PC-9 (cell line): ENCODE data around the gene DSN1.

Experiments
- CTCF ChIP-seq: fragments of 200-600 bp; sonication (generic); conservative IDR thresholded peaks from 2 replicates; pipeline ENCODE4 v1.6.1; 2017; ENCODE audit warnings: mixed run types, antibody characterized with exemption, mild to moderate bottlenecking, moderate library complexity
- EZH2 ChIP-seq: fragments of 200-600 bp; sonication (generic); IDR thresholded peaks from 2 replicates; pipeline ENCODE4 v1.8.0; 2017; ENCODE audit warnings: antibody characterized with exemption, low read depth

DNA sequence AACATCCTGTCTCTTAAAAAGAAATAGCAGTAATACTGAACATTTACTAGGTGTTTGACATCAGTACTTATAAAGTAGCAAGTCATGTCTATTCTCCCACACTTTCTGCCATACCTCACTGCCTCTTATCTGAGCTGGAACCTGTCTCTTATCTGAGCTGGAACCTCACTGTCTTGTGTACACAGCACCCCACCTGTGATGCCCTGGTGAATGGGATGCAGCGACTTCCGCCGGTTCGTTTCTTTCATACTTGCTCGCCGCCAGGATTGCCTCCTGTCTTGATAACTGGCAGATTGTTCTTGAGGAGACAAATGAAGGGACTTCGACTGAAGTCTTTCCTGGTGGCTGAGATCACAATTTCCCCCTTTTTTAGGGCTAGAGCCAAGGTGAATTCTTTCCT lies 2.9 kb downstream of the DSN1 start:
- TF ChIP-seq CTCF, result no peak
- TF ChIP-seq EZH2, result no peak
